GM06990 (cell line): ENCODE results near the gene APC.
"Not testable (repeated sequence)": the region's sequence is repeated elsewhere in the genome, so short reads cannot be mapped to it uniquely, and the experiment has no call there.

Experiments
- DNase-seq: peaks from one replicate; pipeline ENCODE4 v3.0.0-alpha.2; 2011; ENCODE audit not compliant: insufficient read length; ENCODE audit errors: extremely low read depth
- H3K27me3 ChIP-seq: replicated peaks from 2 replicates; pipeline ENCODE4 v1.6.0; 2011; ENCODE audit warnings: low read length; ENCODE audit not compliant: control insufficient read depth, insufficient read depth
- H3K36me3 ChIP-seq: 2 replicates; pipeline ENCODE4 v1.5.1; 2011; ENCODE audit warnings: low read length; ENCODE audit not compliant: control insufficient read depth, insufficient read depth
- H3K4me3 ChIP-seq: replicated peaks from 2 replicates; pipeline ENCODE4 v1.5.1; 2011; ENCODE audit warnings: low read depth, mild to moderate bottlenecking, control low read depth, low read length
- CTCF ChIP-seq: IDR thresholded peaks from 2 replicates; pipeline ENCODE4 v1.5.1; 2011; ENCODE audit warnings: low read length, control low read depth, mild to moderate bottlenecking, inconsistent platforms; ENCODE audit not compliant: insufficient read depth, poor library complexity, severe bottlenecking

The APC gene

GRCh38 chr5:112709416-112709815, 28.3 kb upstream of the APC start:
- no peak for TF ChIP-seq CTCF
- H3K36me3 ChIP-seq, result no peaks in the 10 kb centered on the region
- DNase-seq, result no peak
- no peaks in the 10 kb centered on the region for H3K27me3 ChIP-seq
- no peak overlapping the region for H3K4me3 ChIP-seq

- H3K36me3 ChIP-seq, result no peaks in the 10 kb centered on the region
These were observed 26.8 kb upstream of the APC start for GRCh38 chr5:112710896-112711295.

GRCh38 chr5:112711436-112711835, 26.2 kb upstream of the APC start:
- Histone ChIP-seq H3K36me3 (no peaks in the 10 kb centered on the region), H3K27me3 (no peaks in the 10 kb centered on the region), H3K4me3 (no peak overlapping the region)
- TF ChIP-seq CTCF, result no peak
- no peak for DNase-seq

More at GRCh38 chr5:112710896-112711295, 26.8 kb upstream of the APC start:
- Histone ChIP-seq H3K27me3 (no peaks in the 10 kb centered on the region), H3K4me3 (no peak overlapping the region)
- DNase-seq, result no peak
- peak; percentile 3 for TF ChIP-seq CTCF

- H3K36me3 ChIP-seq, result no peaks in the 10 kb centered on the region
- no peak overlapping the region for H3K4me3 ChIP-seq
- TF ChIP-seq CTCF, result no peak
- H3K27me3 ChIP-seq, result no peaks in the 10 kb centered on the region
- DNase-seq, result no peak
These were observed 24.5 kb upstream of the APC start for GRCh38 chr5:112713206-112713605.

GRCh38 chr5:112716895-112717294, 20.8 kb upstream of the APC start:
- H3K27me3 ChIP-seq, H3K4me3 ChIP-seq, H3K36me3 ChIP-seq, DNase-seq: not testable (repeated sequence)

GRCh38 chr5:112717506-112718082, 20.1 kb upstream of the APC start:
- no peak for TF ChIP-seq CTCF
- Histone ChIP-seq H3K27me3 (no peaks in the 10 kb centered on the region), H3K4me3 (no peak overlapping the region), H3K36me3 (no peaks in the 10 kb centered on the region)
- no peak for DNase-seq
